GM23338 (cell line): ENCODE results near the gene FHIT.

Experiments used
- CREB1 ChIP-seq: fragments of 250-450 bp; sonication (Bioruptor Pico); IDR thresholded peaks from 2 replicates; pipeline ENCODE4 v1.5.0; 2020; ENCODE audit warnings: low read depth, mild to moderate bottlenecking, moderate library complexity
- EZH2 ChIP-seq: fragments of 200-600 bp; sonication (generic); IDR thresholded peaks from one replicate; pipeline ENCODE4 v1.8.0; 2017; ENCODE audit warnings: antibody characterized with exemption, mild to moderate bottlenecking, low read depth; ENCODE audit not compliant: unreplicated experiment
- POLR2AphosphoS5 ChIP-seq: IDR thresholded peaks from 2 replicates; pipeline ENCODE4 v1.6.1; 2016; ENCODE audit warnings: antibody characterized with exemption, low read depth
- TF ChIP-seq, protein P1 (sequence below), 2 experiments: fragments of 200-600 bp in 1 of 2; sonication (generic) in 1 of 2; conservative IDR thresholded peaks; 2 replicates each; pipeline versions ENCODE4 v1.5.1 to v1.6.1; 2016 to 2017; ENCODE audit warnings: antibody characterized with exemption in 2 of 2, low read depth in 2 of 2, mild to moderate bottlenecking in 2 of 2, moderate library complexity in 1 of 2
- TF ChIP-seq, protein P2 (sequence below): IDR thresholded peaks from one replicate; pipeline ENCODE4 v1.6.1; 2018; ENCODE audit warnings: antibody characterized with exemption; ENCODE audit not compliant: unreplicated experiment

DNA sequence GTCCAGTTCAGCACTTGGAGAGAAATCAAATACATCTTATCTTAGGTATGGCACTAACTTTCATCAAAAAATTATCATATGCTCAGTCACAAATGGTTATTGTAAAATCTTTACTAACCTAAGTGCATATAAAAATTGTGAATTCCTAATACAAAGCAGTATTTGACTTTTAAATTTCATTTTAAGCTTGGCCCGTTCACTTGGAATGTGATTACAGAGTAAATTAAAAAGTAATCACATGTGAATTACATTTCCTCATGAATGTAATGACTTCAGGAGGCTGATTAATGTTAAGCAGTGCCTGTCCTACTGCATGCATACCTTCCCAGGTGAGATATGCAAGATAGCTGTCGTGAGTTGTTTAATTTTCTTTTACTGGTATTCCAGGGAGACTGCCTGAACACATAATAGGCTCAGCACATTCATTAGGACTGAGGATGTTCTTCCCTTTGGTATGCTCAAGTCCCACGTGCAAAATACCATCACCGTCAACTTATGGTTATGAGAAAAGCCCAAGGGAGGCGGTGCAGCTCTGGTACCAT, 1053.0 kb downstream of the FHIT start:
- TF ChIP-seq, protein P1, sequence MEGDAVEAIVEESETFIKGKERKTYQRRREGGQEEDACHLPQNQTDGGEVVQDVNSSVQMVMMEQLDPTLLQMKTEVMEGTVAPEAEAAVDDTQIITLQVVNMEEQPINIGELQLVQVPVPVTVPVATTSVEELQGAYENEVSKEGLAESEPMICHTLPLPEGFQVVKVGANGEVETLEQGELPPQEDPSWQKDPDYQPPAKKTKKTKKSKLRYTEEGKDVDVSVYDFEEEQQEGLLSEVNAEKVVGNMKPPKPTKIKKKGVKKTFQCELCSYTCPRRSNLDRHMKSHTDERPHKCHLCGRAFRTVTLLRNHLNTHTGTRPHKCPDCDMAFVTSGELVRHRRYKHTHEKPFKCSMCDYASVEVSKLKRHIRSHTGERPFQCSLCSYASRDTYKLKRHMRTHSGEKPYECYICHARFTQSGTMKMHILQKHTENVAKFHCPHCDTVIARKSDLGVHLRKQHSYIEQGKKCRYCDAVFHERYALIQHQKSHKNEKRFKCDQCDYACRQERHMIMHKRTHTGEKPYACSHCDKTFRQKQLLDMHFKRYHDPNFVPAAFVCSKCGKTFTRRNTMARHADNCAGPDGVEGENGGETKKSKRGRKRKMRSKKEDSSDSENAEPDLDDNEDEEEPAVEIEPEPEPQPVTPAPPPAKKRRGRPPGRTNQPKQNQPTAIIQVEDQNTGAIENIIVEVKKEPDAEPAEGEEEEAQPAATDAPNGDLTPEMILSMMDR (conservative IDR thresholded peaks at IDR 0.05; ENCODE audit: low read depth in 2 of 2): no peak
- TF ChIP-seq CREB1 (CRISPR knock-in tag) (no peak), EZH2 (no peak), POLR2AphosphoS5 (no peak)
- TF ChIP-seq, protein P2, sequence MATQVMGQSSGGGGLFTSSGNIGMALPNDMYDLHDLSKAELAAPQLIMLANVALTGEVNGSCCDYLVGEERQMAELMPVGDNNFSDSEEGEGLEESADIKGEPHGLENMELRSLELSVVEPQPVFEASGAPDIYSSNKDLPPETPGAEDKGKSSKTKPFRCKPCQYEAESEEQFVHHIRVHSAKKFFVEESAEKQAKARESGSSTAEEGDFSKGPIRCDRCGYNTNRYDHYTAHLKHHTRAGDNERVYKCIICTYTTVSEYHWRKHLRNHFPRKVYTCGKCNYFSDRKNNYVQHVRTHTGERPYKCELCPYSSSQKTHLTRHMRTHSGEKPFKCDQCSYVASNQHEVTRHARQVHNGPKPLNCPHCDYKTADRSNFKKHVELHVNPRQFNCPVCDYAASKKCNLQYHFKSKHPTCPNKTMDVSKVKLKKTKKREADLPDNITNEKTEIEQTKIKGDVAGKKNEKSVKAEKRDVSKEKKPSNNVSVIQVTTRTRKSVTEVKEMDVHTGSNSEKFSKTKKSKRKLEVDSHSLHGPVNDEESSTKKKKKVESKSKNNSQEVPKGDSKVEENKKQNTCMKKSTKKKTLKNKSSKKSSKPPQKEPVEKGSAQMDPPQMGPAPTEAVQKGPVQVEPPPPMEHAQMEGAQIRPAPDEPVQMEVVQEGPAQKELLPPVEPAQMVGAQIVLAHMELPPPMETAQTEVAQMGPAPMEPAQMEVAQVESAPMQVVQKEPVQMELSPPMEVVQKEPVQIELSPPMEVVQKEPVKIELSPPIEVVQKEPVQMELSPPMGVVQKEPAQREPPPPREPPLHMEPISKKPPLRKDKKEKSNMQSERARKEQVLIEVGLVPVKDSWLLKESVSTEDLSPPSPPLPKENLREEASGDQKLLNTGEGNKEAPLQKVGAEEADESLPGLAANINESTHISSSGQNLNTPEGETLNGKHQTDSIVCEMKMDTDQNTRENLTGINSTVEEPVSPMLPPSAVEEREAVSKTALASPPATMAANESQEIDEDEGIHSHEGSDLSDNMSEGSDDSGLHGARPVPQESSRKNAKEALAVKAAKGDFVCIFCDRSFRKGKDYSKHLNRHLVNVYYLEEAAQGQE: no peak
